Stimulated activated CD4-positive, alpha-beta T cell treated with anti-CD3 and anti-CD28 coated beads, Interleukin-12 subunit alpha, Interleukin-12 subunit beta, amount 100 ng/mL, for 48 hours (primary cell): ENCODE measurements around the gene FOXL2NB.

Experiments used
- DNase-seq, 3 donors: peaks; one replicate each; pipeline ENCODE4 v3.0.0-alpha.2; 2020; ENCODE audit warnings: low read depth in 2 of 3, low spot score in 1 of 3

The FOXL2NB gene

DNA sequence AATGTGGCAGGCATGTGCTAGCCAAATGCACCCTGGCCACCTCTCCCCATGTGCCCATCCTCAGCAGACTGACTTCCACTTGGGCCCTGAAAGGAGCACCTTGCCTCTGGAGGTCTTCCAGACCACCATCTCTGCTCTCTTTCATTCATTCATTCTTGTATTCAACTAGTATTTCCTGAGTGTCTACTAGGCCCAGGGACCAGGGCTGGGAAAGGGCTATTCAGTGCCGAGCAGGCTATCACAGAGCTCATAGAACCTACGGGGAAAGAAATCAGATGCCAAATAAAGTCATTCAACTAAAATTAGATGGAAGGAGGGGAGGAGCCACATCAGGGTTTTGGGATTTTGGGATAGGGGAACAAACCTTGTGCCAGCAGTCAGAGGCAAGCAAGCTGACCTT is 40.2 kb downstream of the FOXL2NB start:
- DNase-seq, result no peak

DNA sequence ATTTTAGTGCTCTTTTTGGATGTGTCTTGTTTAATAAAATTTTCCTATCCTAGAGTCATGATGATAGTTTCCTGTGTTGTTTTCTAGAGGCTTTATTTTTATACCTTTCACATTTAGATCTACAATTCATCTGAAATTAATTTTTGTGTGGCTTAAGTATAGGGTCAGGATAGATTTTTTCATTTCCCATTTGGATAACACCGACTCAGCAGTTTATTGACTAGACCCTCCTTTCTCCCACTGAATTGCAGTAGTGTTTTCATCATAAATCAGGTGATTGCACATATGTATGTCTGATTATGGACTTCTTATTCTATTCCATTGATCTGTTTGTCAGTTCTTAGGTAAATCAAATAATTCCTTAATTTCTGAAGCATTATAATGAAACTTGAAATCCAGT is 48.7 kb downstream of the FOXL2NB start:
- DNase-seq, result no peak
